Heart right ventricle (tissue), 16 donors: Measurements from ENCODE around the gene ARAP2. TPM values are rescaled to one million over a fixed set of nuclear protein-coding genes. Genes with fewer than 3 reads are reported as not detected.

Experiments
- ATAC-seq, 8 donors: fragments of 200-7000 bp; cut with Tn5 transposase; one replicate each; pipeline ENCODE4 v1.9.1; 2020; ENCODE audit warnings: mild to moderate bottlenecking in 8 of 8, moderate library complexity in 8 of 8, moderate number of reproducible peaks in 1 of 8
- DNase-seq, 2 donors: peaks; one replicate each; pipeline ENCODE4 v3.0.0-alpha.2; 2020
- H3K27ac ChIP-seq, 10 donors: fragments of 200-600 bp; sonication (generic) in 2 of 10; one replicate each; pipeline versions ENCODE4 v1.5.0 to v1.8.0; 2020 to 2022; ENCODE audit warnings: mild to moderate bottlenecking in 3 of 10
- H3K27me3 ChIP-seq, 7 donors: fragments of 200-600 bp; one replicate each; pipeline ENCODE4 v1.8.0; 2021 to 2022; ENCODE audit warnings: mild to moderate bottlenecking in 2 of 7
- H3K36me3 ChIP-seq, 9 donors: fragments of 200-600 bp; sonication (generic) in 1 of 9; one replicate each; pipeline versions ENCODE4 v1.5.0 to v1.8.0; 2020 to 2022; ENCODE audit warnings: mild to moderate bottlenecking in 2 of 9
- H3K4me1 ChIP-seq, 9 donors: fragments of 200-600 bp; sonication (generic) in 1 of 9; one replicate each; pipeline versions ENCODE4 v1.5.0 to v1.8.0; 2020 to 2022; ENCODE audit warnings: mild to moderate bottlenecking in 4 of 9
- H3K4me3 ChIP-seq, 10 donors: fragments of 200-600 bp; sonication (generic) in 2 of 10; one replicate each; pipeline versions ENCODE4 v1.5.0 to v1.8.0; 2020 to 2022; ENCODE audit warnings: mild to moderate bottlenecking in 7 of 10, moderate library complexity in 2 of 10
- H3K9me3 ChIP-seq, 11 donors: fragments of 200-600 bp in 10 of 11; sonication (generic) in 2 of 11; one replicate each; pipeline versions ENCODE4 v1.5.0 to v1.8.0; 2013 to 2022; ENCODE audit warnings: mild to moderate bottlenecking in 2 of 11, control low read depth in 1 of 11, moderate library complexity in 1 of 11
- WGBS, 2 donors: extraction: QIAGEN DNeasy Blood & Tissue Kit; methylation state at CpG; one replicate each; pipeline ENCODE4 v1.1.7; 2013; ENCODE audit warnings: inconsistent platforms in 1 of 2; 5-methylcytosine and 5-hydroxymethylcytosine counted together
- intact Hi-C, 10 donors: fragments of 100-400 bp; cut with DNase I; formaldehyde crosslinking; loops; one replicate each; pipeline versions ENCODE4 v1.11.1 to v1.14.2; 2022
- polyA plus RNA-seq, 2 donors: library from polyadenylated mRNA; stranded (reverse); fragments of 200-250 nt; gene quantifications; one replicate each; pipeline ENCODE4 v1.2.3, GENCODE V29; 2013
- total RNA-seq, 10 donors: library from RNA; stranded (reverse); fragmentation: NEBNext Ultra II Directional in 3 of 10; extraction: Animal tissue kit (Norgen Biotek cat#: 25700) in 3 of 10; gene quantifications; one replicate each; pipeline versions ENCODE4 v1.2.1 to v1.2.4, GENCODE V29; 2021 to 2023
- TF ChIP-seq, protein P1 (sequence below), 9 donors: fragments of 200-600 bp; sonication (generic) in 2 of 9; IDR thresholded peaks; one replicate each; pipeline versions ENCODE4 v1.5.0 to v1.8.0; 2021 to 2022; ENCODE audit warnings: antibody characterized with exemption in 9 of 9, mild to moderate bottlenecking in 5 of 9, moderate library complexity in 1 of 9
- donor health status: Arrhythmogenic right ventricular cardiomyopathy.
- donor health status: ischemic (EF 13 %, LVEDD 7.1; RV severe dilation, severe dysfunction).
- donor health status: healthy with polysubstance abuse.
- donor health status: DM: no; HTN: yes; CAD: no.
- donor health status: DM: no; HTN: no; CAD: no.
- donor health status: ischemic (EF 25% LVEDD 6.9; RV normal size, moderate dysfunction).
- donor health status: ischemic (EF 25% LVEDD 5.7; RV mildly dilated, moderate dysfunction).
- donor health status: healthy.
- donor health status: DM: yes; HTN: yes; CAD: no.
- donor health status: Ischemic cardiomyopathy.
- donor health status: ischemic (EF 35%, LVEDD 5.7; RV mildly dilated, moderate dysfunction).
- donor health status: nonischemic (EF 11% LVEDD 7.7; RV severe dilation, severe dysfunction).
- donor health status: DM: yes; HTN: yes; CAD: no.
- donor health status: PGD.
- donor health status: ischemic (EF 29% LVEDD 5.4; RV normal size, mild dysfunction).
- donor health status: nonischemic (EF 23%, LVEDD 6.1; RV moderate dilation, normal function).

The ARAP2 gene
- total and polyA plus RNA-seq, 12 donors: 0.19 to 6.9 (median 2.5) TPM

DNA sequence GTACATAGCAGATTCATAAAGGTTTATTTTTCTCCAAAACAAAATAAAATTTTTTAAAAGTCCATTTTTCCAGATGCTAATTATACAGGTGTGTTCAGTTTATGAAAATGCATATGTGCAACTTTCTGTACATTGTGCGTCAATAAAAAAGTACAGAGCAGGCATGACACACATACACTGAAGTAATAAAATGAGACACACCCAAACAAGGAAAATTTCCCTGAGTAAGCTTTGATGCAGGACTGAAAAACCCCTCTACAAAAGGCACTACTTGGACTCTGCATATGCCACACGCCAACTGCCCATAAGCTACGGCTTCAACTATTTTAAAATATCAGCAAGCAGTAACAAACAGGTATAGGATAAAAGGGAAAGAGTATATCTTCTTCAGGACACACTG lies 13.8 kb downstream of the ARAP2 start:
- Histone ChIP-seq H3K4me3 (no peak overlapping the region), H3K4me1 (peaks cover 0 to 8% (median 0%) of the 10 kb centered on the region in 9 donors), H3K27me3 (no peaks in the 10 kb centered on the region), H3K27ac (no peak overlapping the region), H3K36me3 (no peaks in the 10 kb centered on the region), H3K9me3 (peaks cover 0 to 4% (median 0%) of the 10 kb centered on the region in 11 donors)
- TF ChIP-seq, protein P1, sequence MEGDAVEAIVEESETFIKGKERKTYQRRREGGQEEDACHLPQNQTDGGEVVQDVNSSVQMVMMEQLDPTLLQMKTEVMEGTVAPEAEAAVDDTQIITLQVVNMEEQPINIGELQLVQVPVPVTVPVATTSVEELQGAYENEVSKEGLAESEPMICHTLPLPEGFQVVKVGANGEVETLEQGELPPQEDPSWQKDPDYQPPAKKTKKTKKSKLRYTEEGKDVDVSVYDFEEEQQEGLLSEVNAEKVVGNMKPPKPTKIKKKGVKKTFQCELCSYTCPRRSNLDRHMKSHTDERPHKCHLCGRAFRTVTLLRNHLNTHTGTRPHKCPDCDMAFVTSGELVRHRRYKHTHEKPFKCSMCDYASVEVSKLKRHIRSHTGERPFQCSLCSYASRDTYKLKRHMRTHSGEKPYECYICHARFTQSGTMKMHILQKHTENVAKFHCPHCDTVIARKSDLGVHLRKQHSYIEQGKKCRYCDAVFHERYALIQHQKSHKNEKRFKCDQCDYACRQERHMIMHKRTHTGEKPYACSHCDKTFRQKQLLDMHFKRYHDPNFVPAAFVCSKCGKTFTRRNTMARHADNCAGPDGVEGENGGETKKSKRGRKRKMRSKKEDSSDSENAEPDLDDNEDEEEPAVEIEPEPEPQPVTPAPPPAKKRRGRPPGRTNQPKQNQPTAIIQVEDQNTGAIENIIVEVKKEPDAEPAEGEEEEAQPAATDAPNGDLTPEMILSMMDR (IDR thresholded peaks at IDR 0.05): no peak
- 92 to 95% methylated on average over 3 of the region's 3 CpGs for WGBS, 2 donors
- intact Hi-C loops: no loop called here
- DNase-seq (no peak), ATAC-seq (no peak)

DNA sequence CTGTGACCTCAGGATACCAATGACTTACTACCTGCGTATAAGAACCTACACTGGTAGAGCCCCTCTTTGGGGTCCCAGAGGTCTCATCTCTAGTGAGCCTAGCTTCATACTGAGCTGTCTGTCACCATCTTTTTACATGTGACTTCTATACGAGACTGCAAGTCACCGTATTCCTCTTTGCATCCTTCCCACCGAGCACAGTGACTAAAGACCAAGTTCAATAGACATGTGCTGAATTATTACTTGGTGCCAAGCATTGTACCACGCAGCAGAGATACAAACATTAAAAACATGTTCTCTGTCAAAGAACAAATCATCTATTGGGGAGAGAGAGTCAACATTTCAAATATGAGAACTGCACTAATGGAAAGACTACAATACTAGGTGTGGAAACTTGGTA lies 16.4 kb downstream of the ARAP2 start:
- H3K4me1 ChIP-seq: peaks cover 0 to 14% (median 0%) of the 10 kb centered on the region in 9 donors
- peaks cover 0 to 3% (median 0%) of the 10 kb centered on the region in 11 donors for H3K9me3 ChIP-seq
- no peak for DNase-seq
- TF ChIP-seq, protein P1 (IDR thresholded peaks at IDR 0.05): no peak
- H3K27me3 ChIP-seq: no peaks in the 10 kb centered on the region
- no peaks in the 10 kb centered on the region for H3K36me3 ChIP-seq
- no peak for ATAC-seq
- H3K27ac ChIP-seq: no peak overlapping the region
- no peak overlapping the region for H3K4me3 ChIP-seq
- 78 to 85% methylated on average over 5 of the region's 5 CpGs for WGBS, 2 donors
- intact Hi-C loops: no loop called here

DNA sequence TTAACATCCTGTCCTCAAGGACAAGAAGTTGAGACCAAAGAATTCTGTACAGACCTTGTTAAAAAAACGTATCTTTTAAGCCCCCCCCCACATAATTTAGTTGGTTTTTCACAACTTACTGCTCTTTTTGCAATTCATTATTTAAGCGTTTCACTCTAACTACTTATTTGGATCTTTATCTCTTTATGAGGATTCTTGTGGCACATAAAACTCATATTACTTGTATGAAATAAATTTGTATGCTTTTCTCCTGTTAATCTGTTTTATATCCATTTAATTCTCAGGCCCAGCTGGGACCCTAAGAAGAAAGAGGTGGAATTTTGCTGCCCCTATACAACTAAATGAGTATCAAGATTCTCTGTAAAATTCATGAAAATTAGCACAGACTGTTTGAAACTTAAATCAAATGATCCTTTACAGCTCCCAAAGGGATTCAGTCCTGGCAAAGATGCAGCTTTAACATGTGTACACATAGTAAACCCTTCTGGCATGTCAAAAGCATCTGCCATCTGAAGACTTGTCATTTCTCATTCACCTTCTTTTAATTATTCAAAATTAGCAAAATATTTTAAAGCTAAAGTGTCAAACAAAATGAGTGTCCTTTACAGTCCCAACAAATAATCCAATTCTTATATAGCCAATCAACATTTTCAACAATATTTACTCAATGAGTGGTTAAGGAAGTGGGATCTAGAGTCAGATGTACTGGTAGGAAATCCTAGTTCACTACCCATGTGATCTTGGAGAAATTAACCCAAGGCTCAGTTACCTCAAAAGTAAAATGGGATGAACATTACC lies 17.7 kb downstream of the ARAP2 start:
- Histone ChIP-seq H3K27ac (no peak overlapping the region), H3K27me3 (no peaks in the 10 kb centered on the region), H3K4me1 (peaks cover 0 to 19% (median 0%) of the 10 kb centered on the region in 9 donors), H3K36me3 (no peaks in the 10 kb centered on the region), H3K9me3 (no peaks in the 10 kb centered on the region), H3K4me3 (no peak overlapping the region)
- ATAC-seq (no peak), DNase-seq (no peak)
- intact Hi-C loops: no loop called here
- TF ChIP-seq, protein P1 (IDR thresholded peaks at IDR 0.05): no peak
- WGBS, 2 donors: 70 to 73% methylated on average over 2 of the region's 2 CpGs

DNA sequence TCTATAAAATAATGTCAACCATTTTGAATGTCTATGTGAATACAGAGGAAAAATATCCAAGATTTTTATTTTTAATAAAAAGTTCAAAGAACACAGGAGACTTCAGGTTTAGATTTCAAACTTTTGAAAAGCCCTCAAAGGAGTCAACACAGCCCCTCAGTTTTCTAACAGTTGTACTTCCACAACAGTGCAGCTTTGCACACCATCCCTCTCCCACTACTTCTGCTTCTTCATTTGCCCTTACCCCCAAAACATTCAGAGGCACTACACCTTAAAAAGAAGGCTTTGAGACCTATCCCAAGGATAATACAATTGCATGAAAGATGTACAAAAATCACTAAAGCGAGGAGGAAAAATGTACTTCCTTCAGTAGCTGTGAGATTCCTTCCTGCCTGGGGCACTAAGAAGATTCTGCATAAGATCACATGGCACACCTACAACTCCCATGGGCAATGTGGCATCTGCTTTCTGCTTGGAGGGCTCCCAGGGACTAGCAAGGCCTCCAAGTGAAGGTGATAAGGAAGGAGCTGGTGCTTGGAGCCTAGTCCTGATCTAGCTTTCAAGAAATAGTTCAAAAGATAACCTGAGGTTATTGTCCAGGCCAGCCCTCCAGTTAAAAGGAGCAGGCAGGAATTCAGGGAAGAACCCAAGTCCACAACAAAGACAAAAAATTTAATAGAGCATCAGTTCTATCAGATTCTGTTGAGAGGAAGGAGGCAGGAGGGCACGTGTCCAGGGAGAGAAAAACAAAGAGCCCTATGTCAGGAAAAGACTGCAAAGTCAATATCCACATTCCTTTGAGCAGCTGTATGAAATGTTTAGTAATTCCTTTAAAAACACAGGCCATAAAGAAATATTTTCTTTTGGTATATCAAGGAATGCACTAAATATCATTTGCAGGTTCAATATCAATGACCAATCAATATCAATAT lies 19.1 kb downstream of the ARAP2 start:
- H3K9me3 ChIP-seq: no peaks in the 10 kb centered on the region
- no peak overlapping the region for H3K4me3 ChIP-seq
- peaks cover 0 to 19% (median 0%) of the 10 kb centered on the region in 9 donors for H3K4me1 ChIP-seq
- H3K27me3 ChIP-seq: no peaks in the 10 kb centered on the region
- no peaks in the 10 kb centered on the region for H3K36me3 ChIP-seq
- no peak overlapping the region for H3K27ac ChIP-seq
- no peak for DNase-seq
- TF ChIP-seq, protein P1 (IDR thresholded peaks at IDR 0.05): no peak
- no peak for ATAC-seq
- intact Hi-C loops: no loop called here
- 63 to 65% methylated on average over 2 of the region's 2 CpGs for WGBS, 2 donors
